ENCODE data around the gene SYT7. TPM values are rescaled to one million over a fixed set of nuclear protein-coding genes. Genes with fewer than 3 reads are reported as not detected.

Gene SYT7
- polyA plus RNA-seq, 1 experiment, result 0.04 TPM

- H3K4me3 ChIP-seq (ENCODE audit: low read depth, low read length), result no peak overlapping the region
- CTCF ChIA-PET, result interaction anchor here (0.5 to 2.0 kb wide), 8 partner anchors 10 to 353 kb away, joined by 3 to 10 read pairs (median 4); partner anchors contain the start of gene LRRC10B
- H3K36me3 ChIP-seq (ENCODE audit: control insufficient read depth, insufficient read depth, low read length), result no peaks in the 10 kb centered on the region
- H3K27me3 ChIP-seq (ENCODE audit: control insufficient read depth, insufficient read depth, low read length), result peaks cover 7% of the 10 kb centered on the region
- POLR2A ChIA-PET, result no interaction called here
- DNase-seq (ENCODE audit: low read depth), result no peak
- no peak for TF ChIP-seq CTCF (IDR thresholded peaks at IDR 0.05; ENCODE audit: insufficient read depth, low read depth, low read length)
Measured at GRCh38 chr11:61539831-61540357, 41.0 kb downstream of the SYT7 start.

GRCh38 chr11:61539006-61539405 is 41.9 kb downstream of the SYT7 start:
- no peak for DNase-seq (ENCODE audit: low read depth)
- CTCF ChIA-PET, result interaction anchor here (1.1 to 2.0 kb wide), 4 partner anchors 9 to 93 kb away, joined by 3 to 5 read pairs (median 4); partner anchors contain the start of gene LRRC10B
- Histone ChIP-seq H3K4me3 (ENCODE audit: low read depth, low read length) (no peak overlapping the region), H3K27me3 (ENCODE audit: control insufficient read depth, insufficient read depth, low read length) (peaks cover 7% of the 10 kb centered on the region), H3K36me3 (ENCODE audit: control insufficient read depth, insufficient read depth, low read length) (no peaks in the 10 kb centered on the region)
- POLR2A ChIA-PET, result no interaction called here
- TF ChIP-seq CTCF (IDR thresholded peaks at IDR 0.05; ENCODE audit: insufficient read depth, low read depth, low read length), result no peak

- H3K27me3 ChIP-seq (ENCODE audit: control insufficient read depth, insufficient read depth, low read length), result peaks cover 7% of the 10 kb centered on the region
- no peaks in the 10 kb centered on the region for H3K36me3 ChIP-seq (ENCODE audit: control insufficient read depth, insufficient read depth, low read length)
- no peak overlapping the region for H3K4me3 ChIP-seq (ENCODE audit: low read depth, low read length)
- POLR2A ChIA-PET, result no interaction called here
- TF ChIP-seq CTCF (IDR thresholded peaks at IDR 0.05; ENCODE audit: insufficient read depth, low read depth, low read length), result no peak
- CTCF ChIA-PET, result interaction anchor here (1.8 to 2.0 kb wide), 2 partner anchors 8 to 92 kb away, joined by 4 to 5 read pairs; no protein-coding TSS in a partner anchor
- no peak for DNase-seq (ENCODE audit: low read depth)
Measured at GRCh38 chr11:61538636-61538961, 42.3 kb downstream of the SYT7 start.

GRCh38 chr11:61537326-61537725 is 43.5 kb downstream of the SYT7 start:
- DNase-seq (ENCODE audit: low read depth), result no peak
- ChIA-PET CTCF (interaction anchor here (0.8 kb wide), 1 partner anchor 91 kb away, joined by 3 read pairs; no protein-coding TSS in a partner anchor), POLR2A (no interaction called here)
- Histone ChIP-seq H3K4me3 (ENCODE audit: low read depth, low read length) (no peak overlapping the region), H3K27me3 (ENCODE audit: control insufficient read depth, insufficient read depth, low read length) (peaks cover 7% of the 10 kb centered on the region), H3K36me3 (ENCODE audit: control insufficient read depth, insufficient read depth, low read length) (no peaks in the 10 kb centered on the region)
- no peak for TF ChIP-seq CTCF (IDR thresholded peaks at IDR 0.05; ENCODE audit: insufficient read depth, low read depth, low read length)

GRCh38 chr11:61536676-61537270 is 44.1 kb downstream of the SYT7 start:
- no peak for DNase-seq (ENCODE audit: low read depth)
- no peak for TF ChIP-seq CTCF (IDR thresholded peaks at IDR 0.05; ENCODE audit: insufficient read depth, low read depth, low read length)
- Histone ChIP-seq H3K36me3 (ENCODE audit: control insufficient read depth, insufficient read depth, low read length) (no peaks in the 10 kb centered on the region), H3K27me3 (ENCODE audit: control insufficient read depth, insufficient read depth, low read length) (peaks cover 7% of the 10 kb centered on the region), H3K4me3 (ENCODE audit: low read depth, low read length) (no peak overlapping the region)
- CTCF ChIA-PET, result interaction anchor here (0.8 to 1.5 kb wide), 3 partner anchors 8 to 91 kb away, joined by 3 to 4 read pairs (median 4); no protein-coding TSS in a partner anchor
- POLR2A ChIA-PET, result no interaction called here

All from BJ (cell line).